Smooth muscle cell of the coronary artery (primary cell): ENCODE results near the gene TRIP4. TPM values are rescaled to one million over a fixed set of nuclear protein-coding genes. Genes with fewer than 3 reads are reported as not detected.

ENCODE experiments used
- total RNA-seq: library from RNA; depleted of rRNA; stranded (reverse); fragments of >200 nt; gene quantifications from 2 replicates; pipeline ENCODE4 v1.2.3, GENCODE V29; 2014; ENCODE audit warnings: low replicate concordance

TRIP4 gene
- 4.9 and 8.2 TPM in 2 replicates for total RNA-seq

DNA sequence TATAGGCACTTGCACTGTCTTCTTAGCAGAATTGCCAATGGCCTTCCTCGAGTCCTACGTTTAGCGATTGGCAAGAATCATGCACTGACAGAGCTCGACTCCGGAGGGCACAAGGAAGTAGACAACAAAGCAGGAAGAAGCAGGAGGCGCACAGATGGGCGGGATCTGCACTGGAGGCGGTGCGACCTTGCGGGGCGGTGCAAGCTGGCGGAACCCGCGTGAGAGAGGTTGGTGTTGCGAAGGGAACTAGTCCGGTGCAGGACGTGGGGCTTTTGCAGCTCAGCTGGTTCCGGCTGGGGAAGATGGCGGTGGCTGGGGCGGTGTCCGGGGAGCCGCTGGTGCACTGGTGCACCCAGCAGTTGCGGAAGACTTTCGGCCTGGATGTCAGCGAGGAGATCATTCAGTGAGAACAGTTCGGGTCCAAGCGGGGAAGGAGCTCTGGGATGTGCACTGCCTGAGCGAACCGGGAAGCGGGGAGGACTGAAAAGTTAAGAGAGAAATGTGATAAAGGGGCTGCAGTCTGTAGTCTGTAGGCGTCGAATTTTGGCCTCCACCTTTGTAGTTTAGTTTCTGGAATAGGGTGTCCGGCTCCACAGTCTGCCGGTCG is at the start of gene TRIP4:
Gene TRIP4 (plus strand): TSS at position 275 of the 607 bp plus-strand sequence. CDS start 28 bp downstream, at position 303.

GRCh38 chr15:64355944-64356709 is 31.5 kb upstream of the TRIP4 start, which contains the start of gene CSNK1G1:
Gene CSNK1G1 (minus strand): TSS chr15:64356173. CDS start chr15:64300499, 55,674 bp downstream.

GRCh38 chr15:64381000-64381751 is 6.5 kb upstream of the TRIP4 start, which contains the start of gene PCLAF:
Gene PCLAF (minus strand): TSS chr15:64381441. CDS start chr15:64381371, 70 bp downstream.

GRCh38 chr15:64460206-64460723 is 72.6 kb downstream of the TRIP4 start, which contains the start of gene ZNF609:
Gene ZNF609 (plus strand): TSS chr15:64460578. CDS start chr15:64499420, 38,842 bp downstream.

Other genes starting within 250 kb of the TRIP4 start
- gene SNX22, start 236.1 kb upstream of the TRIP4 start, total RNA-seq: 0.23 and 0.47 TPM in 2 replicates
- 1,374 and 1,538 TPM in 2 replicates for gene PPIB, start 224.8 kb upstream of the TRIP4 start, total RNA-seq
- gene CSNK1G1, start 31.7 kb upstream of the TRIP4 start, total RNA-seq: 21.2 and 23.1 TPM in 2 replicates
- gene PCLAF, start 6.4 kb upstream of the TRIP4 start, total RNA-seq: 0.35 and 11.4 TPM in 2 replicates
- 18.6 and 50.5 TPM in 2 replicates for gene ZNF609, start 72.7 kb downstream of the TRIP4 start, total RNA-seq